Chondrocyte (in vitro differentiated cells): ENCODE data around the gene DYRK4. TPM values are rescaled to one million over a fixed set of nuclear protein-coding genes. Genes with fewer than 3 reads are reported as not detected.

ENCODE experiments used
- DNase-seq: peaks from one replicate; pipeline ENCODE4 v3.0.0; 2021; ENCODE audit warnings: mixed read lengths, low spot score
- H3K27ac Mint-ChIP-seq: one replicate; pipeline ENCODE4 v1.8.0; 2021; ENCODE audit warnings: mild to moderate bottlenecking, moderate library complexity, mixed read lengths; ENCODE audit not compliant: unreplicated experiment
- H3K27me3 Mint-ChIP-seq: 2 replicates; pipeline ENCODE4 v1.8.0; 2021; ENCODE audit warnings: low read depth, mixed read lengths
- H3K36me3 Mint-ChIP-seq: 2 replicates; pipeline ENCODE4 v1.8.0; 2021; ENCODE audit warnings: low read depth, mixed read lengths
- H3K4me1 Mint-ChIP-seq: 2 replicates; pipeline ENCODE4 v1.8.0; 2021; ENCODE audit warnings: low read depth, mild to moderate bottlenecking, mixed read lengths
- H3K4me3 Mint-ChIP-seq: one replicate; pipeline ENCODE4 v1.8.0; 2021; ENCODE audit warnings: mild to moderate bottlenecking, moderate library complexity, mixed read lengths; ENCODE audit not compliant: unreplicated experiment
- H3K9me3 Mint-ChIP-seq: 2 replicates; pipeline ENCODE4 v1.8.0; 2021; ENCODE audit warnings: low read depth, mixed read lengths
- total RNA-seq: library from RNA; stranded (reverse); gene quantifications from 3 replicates; pipeline ENCODE4 v1.2.1, GENCODE V29; 2021
- TF ChIP-seq, protein P1 (sequence below): fragments of 200-600 bp; sonication (generic); IDR thresholded peaks from 2 replicates; pipeline ENCODE4 v1.5.0; 2021; ENCODE audit warnings: antibody characterized with exemption, mild to moderate bottlenecking, moderate library complexity

The DYRK4 gene
- total RNA-seq, 1 donor from 2014 or later, result 37.9 TPM

DNA sequence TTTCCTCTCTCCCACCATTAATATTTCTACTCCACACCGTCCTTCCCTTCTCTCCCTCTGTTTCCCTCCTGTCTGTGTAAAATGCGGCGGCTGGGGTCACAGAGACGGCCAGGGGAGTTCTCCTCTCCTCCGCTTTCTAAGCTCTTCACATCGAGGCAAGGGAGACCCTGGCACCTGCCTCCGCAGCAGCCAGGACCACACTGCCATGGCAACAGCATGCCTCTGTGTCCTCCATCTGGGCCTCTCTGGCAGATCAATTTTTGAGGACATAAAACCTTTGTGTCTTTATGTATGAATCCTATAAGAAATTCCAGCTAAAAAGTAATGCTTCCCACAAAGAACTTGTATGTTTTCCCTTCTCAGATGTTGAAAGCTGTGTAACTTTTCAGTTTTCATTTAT lies 41.4 kb downstream of the DYRK4 start:
- TF ChIP-seq, protein P1, sequence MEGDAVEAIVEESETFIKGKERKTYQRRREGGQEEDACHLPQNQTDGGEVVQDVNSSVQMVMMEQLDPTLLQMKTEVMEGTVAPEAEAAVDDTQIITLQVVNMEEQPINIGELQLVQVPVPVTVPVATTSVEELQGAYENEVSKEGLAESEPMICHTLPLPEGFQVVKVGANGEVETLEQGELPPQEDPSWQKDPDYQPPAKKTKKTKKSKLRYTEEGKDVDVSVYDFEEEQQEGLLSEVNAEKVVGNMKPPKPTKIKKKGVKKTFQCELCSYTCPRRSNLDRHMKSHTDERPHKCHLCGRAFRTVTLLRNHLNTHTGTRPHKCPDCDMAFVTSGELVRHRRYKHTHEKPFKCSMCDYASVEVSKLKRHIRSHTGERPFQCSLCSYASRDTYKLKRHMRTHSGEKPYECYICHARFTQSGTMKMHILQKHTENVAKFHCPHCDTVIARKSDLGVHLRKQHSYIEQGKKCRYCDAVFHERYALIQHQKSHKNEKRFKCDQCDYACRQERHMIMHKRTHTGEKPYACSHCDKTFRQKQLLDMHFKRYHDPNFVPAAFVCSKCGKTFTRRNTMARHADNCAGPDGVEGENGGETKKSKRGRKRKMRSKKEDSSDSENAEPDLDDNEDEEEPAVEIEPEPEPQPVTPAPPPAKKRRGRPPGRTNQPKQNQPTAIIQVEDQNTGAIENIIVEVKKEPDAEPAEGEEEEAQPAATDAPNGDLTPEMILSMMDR, result no peak
- H3K4me1 Mint-ChIP-seq, result peaks cover 26% of the 10 kb centered on the region
- H3K36me3 Mint-ChIP-seq, result no peaks in the 10 kb centered on the region
- H3K9me3 Mint-ChIP-seq, result no peaks in the 10 kb centered on the region
- H3K27ac Mint-ChIP-seq, result no peak overlapping the region
- H3K4me3 Mint-ChIP-seq, result no peak overlapping the region
- DNase-seq, result no peak
- peaks cover 28% of the 10 kb centered on the region for H3K27me3 Mint-ChIP-seq

DNA sequence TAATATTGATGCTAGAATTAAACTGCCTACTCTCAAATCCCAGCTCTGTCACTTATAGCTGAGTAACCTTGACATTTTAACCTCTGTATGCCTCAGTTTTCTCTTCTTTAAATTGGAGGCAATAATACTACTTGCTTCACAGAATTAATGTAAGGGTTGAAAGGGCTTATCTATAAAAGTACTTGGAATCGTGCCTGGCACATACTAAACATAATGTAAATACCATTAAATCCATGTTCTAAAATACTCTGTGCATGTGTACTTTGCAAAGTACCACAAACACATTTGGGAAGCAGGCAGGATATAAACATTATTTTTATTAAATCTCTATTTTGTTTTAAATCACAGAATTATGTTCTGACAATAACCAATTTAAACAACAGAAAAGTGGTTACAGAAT lies 41.9 kb downstream of the DYRK4 start:
- Mint-ChIP-seq H3K9me3 (no peaks in the 10 kb centered on the region), H3K4me1 (peaks cover 26% of the 10 kb centered on the region), H3K36me3 (no peaks in the 10 kb centered on the region), H3K27me3 (peaks cover 28% of the 10 kb centered on the region), H3K27ac (no peak overlapping the region), H3K4me3 (no peak overlapping the region)
- TF ChIP-seq, protein P1, result no peak
- DNase-seq, result no peak

DNA sequence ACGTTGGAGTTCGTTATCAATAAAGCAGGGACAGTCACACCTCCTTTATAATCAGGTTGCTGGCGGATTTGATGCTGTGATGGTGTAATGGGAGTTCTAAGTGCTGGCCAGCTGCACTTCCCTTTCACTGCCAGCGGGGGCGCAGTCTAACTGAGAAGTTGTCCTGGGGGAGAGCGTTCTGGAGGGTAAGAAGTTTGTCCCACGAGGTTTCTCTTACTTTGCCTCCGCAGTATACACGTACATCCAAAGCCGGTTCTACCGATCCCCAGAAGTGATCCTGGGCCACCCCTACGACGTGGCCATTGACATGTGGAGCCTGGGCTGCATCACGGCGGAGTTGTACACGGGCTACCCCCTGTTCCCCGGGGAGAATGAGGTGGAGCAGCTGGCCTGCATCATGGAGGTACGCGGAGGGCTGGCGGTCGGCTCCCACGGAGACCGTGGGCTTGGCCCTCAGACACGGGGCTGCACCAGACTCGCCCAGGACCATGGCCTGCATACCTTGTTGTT lies 42.7 kb downstream of the DYRK4 start:
- no peak for DNase-seq
- Mint-ChIP-seq H3K9me3 (no peaks in the 10 kb centered on the region), H3K27ac (peak overlapping the region; percentile 90), H3K4me1 (peaks cover 26% of the 10 kb centered on the region), H3K27me3 (peaks cover 28% of the 10 kb centered on the region), H3K36me3 (no peaks in the 10 kb centered on the region), H3K4me3 (peak overlapping the region; percentile 99)
- TF ChIP-seq, protein P1, result peak; percentile 98

DNA sequence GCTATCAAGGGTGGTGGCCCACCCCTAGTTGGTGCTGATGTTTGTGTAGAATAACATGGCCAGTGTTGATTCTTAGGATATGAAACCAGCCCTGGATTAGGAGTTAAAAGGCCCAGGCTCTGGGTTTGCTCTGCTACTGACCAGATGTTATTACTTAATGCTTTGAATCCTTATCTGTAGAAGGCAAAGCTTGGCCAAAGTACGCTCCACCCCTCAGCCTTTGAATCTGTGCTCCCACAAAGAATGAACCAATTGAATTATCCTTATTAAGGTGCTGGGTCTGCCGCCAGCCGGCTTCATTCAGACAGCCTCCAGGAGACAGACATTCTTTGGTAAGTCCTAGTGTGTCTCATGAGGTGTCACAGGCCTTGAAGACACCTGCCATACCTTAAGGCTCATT lies 45.0 kb downstream of the DYRK4 start:
- H3K9me3 Mint-ChIP-seq, result no peaks in the 10 kb centered on the region
- H3K27ac Mint-ChIP-seq, result no peak overlapping the region
- TF ChIP-seq, protein P1, result no peak
- no peak overlapping the region for H3K4me3 Mint-ChIP-seq
- H3K27me3 Mint-ChIP-seq, result peaks cover 21% of the 10 kb centered on the region
- peaks cover 26% of the 10 kb centered on the region for H3K4me1 Mint-ChIP-seq
- peaks cover 10% of the 10 kb centered on the region for H3K36me3 Mint-ChIP-seq
- no peak for DNase-seq

- Mint-ChIP-seq H3K27me3 (peaks cover 3% of the 10 kb centered on the region), H3K36me3 (peaks cover 24% of the 10 kb centered on the region), H3K9me3 (no peaks in the 10 kb centered on the region)
Measured at GRCh38 chr12:4609071-4609470, 47.1 kb downstream of the DYRK4 start.

More at GRCh38 chr12:4609071-4609470, 47.1 kb downstream of the DYRK4 start:
- Mint-ChIP-seq H3K27ac (no peak overlapping the region), H3K4me1 (peaks cover 26% of the 10 kb centered on the region), H3K4me3 (no peak overlapping the region)
- TF ChIP-seq, protein P1, result no peak
- DNase-seq, result no peak
